Ishikawa (cell line): ENCODE data around the gene SNX13.

Experiments used
- CEBPB ChIP-seq: IDR thresholded peaks from 2 replicates; pipeline ENCODE4 v1.6.1; 2012
- CREB1 ChIP-seq: IDR thresholded peaks from 2 replicates; pipeline ENCODE4 v1.6.1; 2012; ENCODE audit warnings: low read depth
- EGR1 ChIP-seq: IDR thresholded peaks from 2 replicates; pipeline ENCODE4 v1.6.1; 2012
- EP300 ChIP-seq: IDR thresholded peaks from 2 replicates; pipeline ENCODE4 v1.6.1; 2012; ENCODE audit warnings: borderline replicate concordance
- FOXM1 ChIP-seq: IDR thresholded peaks from 2 replicates; pipeline ENCODE4 v1.6.1; 2012; ENCODE audit warnings: low read depth, borderline replicate concordance
- NFIC ChIP-seq: IDR thresholded peaks from 2 replicates; pipeline ENCODE4 v1.6.1; 2012
- RAD21 ChIP-seq: IDR thresholded peaks from 2 replicates; pipeline ENCODE4 v1.6.1; 2012; ENCODE audit warnings: low read depth
- REST ChIP-seq: IDR thresholded peaks from 2 replicates; pipeline ENCODE4 v1.6.1; 2012; ENCODE audit warnings: low read depth, mild to moderate bottlenecking
- TAF1 ChIP-seq: IDR thresholded peaks from 2 replicates; pipeline ENCODE4 v1.6.1; 2012; ENCODE audit warnings: low read depth, mild to moderate bottlenecking
- TCF12 ChIP-seq: IDR thresholded peaks from 2 replicates; pipeline ENCODE4 v1.6.1; 2012; ENCODE audit warnings: low read depth
- TEAD4 ChIP-seq: IDR thresholded peaks from 2 replicates; pipeline ENCODE4 v1.6.1; 2012
- YY1 ChIP-seq: IDR thresholded peaks from 2 replicates; pipeline ENCODE4 v1.6.1; 2012; ENCODE audit warnings: low read depth
- ZBTB7A ChIP-seq: IDR thresholded peaks from 2 replicates; pipeline ENCODE4 v1.6.1; 2012; ENCODE audit warnings: low read depth
- TF ChIP-seq, protein P1 (sequence below): IDR thresholded peaks from 2 replicates; pipeline ENCODE4 v1.6.1; 2012
- TF ChIP-seq, protein P2 (sequence below): IDR thresholded peaks from 2 replicates; pipeline ENCODE4 v1.6.1; 2012

The SNX13 gene

GRCh38 chr7:17772581-17773288 is 167.6 kb downstream of the SNX13 start:
- no peak for TF ChIP-seq EGR1
- TF ChIP-seq CREB1: no peak
- TF ChIP-seq, protein P1, sequence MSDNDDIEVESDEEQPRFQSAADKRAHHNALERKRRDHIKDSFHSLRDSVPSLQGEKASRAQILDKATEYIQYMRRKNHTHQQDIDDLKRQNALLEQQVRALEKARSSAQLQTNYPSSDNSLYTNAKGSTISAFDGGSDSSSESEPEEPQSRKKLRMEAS: no peak
- no peak for TF ChIP-seq RAD21
- no peak for TF ChIP-seq CEBPB
- no peak for TF ChIP-seq YY1
- no peak for TF ChIP-seq EP300
- no peak for TF ChIP-seq NFIC
- no peak for TF ChIP-seq TCF12
- TF ChIP-seq TEAD4: no peak
- no peak for TF ChIP-seq ZBTB7A
- no peak for TF ChIP-seq REST
- TF ChIP-seq FOXM1: no peak
- TF ChIP-seq, protein P2, sequence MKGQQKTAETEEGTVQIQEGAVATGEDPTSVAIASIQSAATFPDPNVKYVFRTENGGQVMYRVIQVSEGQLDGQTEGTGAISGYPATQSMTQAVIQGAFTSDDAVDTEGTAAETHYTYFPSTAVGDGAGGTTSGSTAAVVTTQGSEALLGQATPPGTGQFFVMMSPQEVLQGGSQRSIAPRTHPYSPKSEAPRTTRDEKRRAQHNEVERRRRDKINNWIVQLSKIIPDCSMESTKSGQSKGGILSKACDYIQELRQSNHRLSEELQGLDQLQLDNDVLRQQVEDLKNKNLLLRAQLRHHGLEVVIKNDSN: no peak
- no peak for TF ChIP-seq TAF1

GRCh38 chr7:17771901-17772408 is 168.3 kb downstream of the SNX13 start:
- TF ChIP-seq ZBTB7A: no peak
- TF ChIP-seq TAF1: no peak
- no peak for TF ChIP-seq EP300
- no peak for TF ChIP-seq RAD21
- TF ChIP-seq CEBPB: no peak
- no peak for TF ChIP-seq TCF12
- no peak for TF ChIP-seq REST
- TF ChIP-seq, protein P2: no peak
- no peak for TF ChIP-seq EGR1
- no peak for TF ChIP-seq YY1
- no peak for TF ChIP-seq NFIC
- TF ChIP-seq CREB1: no peak
- no peak for TF ChIP-seq FOXM1
- no peak for TF ChIP-seq TEAD4
- TF ChIP-seq, protein P1: no peak

- no peak for TF ChIP-seq EGR1
- TF ChIP-seq, protein P1: no peak
- no peak for TF ChIP-seq TEAD4
- no peak for TF ChIP-seq REST
- no peak for TF ChIP-seq NFIC
- TF ChIP-seq, protein P2: no peak
- no peak for TF ChIP-seq TAF1
- no peak for TF ChIP-seq ZBTB7A
- TF ChIP-seq CREB1: no peak
These were observed 169.5 kb downstream of the SNX13 start for GRCh38 chr7:17770710-17771375.

DNA sequence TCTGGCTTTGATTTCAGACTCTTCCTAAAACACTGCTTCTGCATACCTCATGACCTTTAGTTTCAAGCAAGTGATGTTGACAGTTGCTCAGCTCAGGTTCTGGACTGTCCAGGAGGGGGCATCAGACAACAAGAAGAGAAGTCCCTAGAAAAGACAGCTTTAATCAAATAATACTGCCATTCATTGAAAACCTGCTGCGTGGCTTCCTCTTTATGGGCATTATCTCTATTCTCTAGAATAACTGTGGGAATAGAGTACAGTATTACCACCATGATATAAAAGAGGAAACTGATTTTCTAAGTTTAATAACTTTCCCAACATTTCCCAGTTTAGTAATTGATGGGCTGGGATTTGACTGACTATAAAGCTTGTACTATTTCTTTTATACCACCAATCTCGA is 170.4 kb downstream of the SNX13 start:
- TF ChIP-seq, protein P1: no peak
- TF ChIP-seq FOXM1: no peak
- no peak for TF ChIP-seq ZBTB7A
- no peak for TF ChIP-seq CEBPB
- peak; percentile 87 for TF ChIP-seq RAD21
- TF ChIP-seq EGR1: no peak
- TF ChIP-seq EP300: no peak
